HepG2 (cell line): ENCODE results near the gene HARS2. TPM values are rescaled to one million over a fixed set of nuclear protein-coding genes. Genes with fewer than 3 reads are reported as not detected.

ENCODE experiments used
- AKAP8 ChIP-seq: sonication (generic); formaldehyde crosslinking; IDR thresholded peaks from 2 replicates; pipeline ENCODE4 v1.5.1; 2020; ENCODE audit warnings: mild to moderate bottlenecking, missing genetic modification reagents
- ELF3 ChIP-seq: IDR thresholded peaks from 2 replicates; pipeline ENCODE4 v1.6.1; 2016; ENCODE audit warnings: missing genetic modification reagents, missing compliant biosample characterization
- GABPA ChIP-seq, 2 experiments: IDR thresholded peaks; 2 replicates each; pipeline ENCODE4 v1.6.1; 2011 to 2016; ENCODE audit warnings: low read depth in 2 of 2, low read length in 1 of 2, missing biosample characterization in 1 of 2, missing genetic modification characterization in 1 of 2
- GATA4 ChIP-seq: sonication (generic); IDR thresholded peaks from 2 replicates; pipeline ENCODE4 v1.6.1; 2016; ENCODE audit warnings: antibody characterized with exemption, low read depth, borderline replicate concordance
- GATAD1 ChIP-seq: IDR thresholded peaks from 2 replicates; pipeline ENCODE4 v1.6.1; 2016; ENCODE audit warnings: missing genetic modification reagents, missing compliant biosample characterization
- HDAC1 ChIP-seq: sonication (generic); formaldehyde crosslinking; IDR thresholded peaks from 2 replicates; pipeline ENCODE4 v1.5.1; 2020; ENCODE audit warnings: mild to moderate bottlenecking, missing genetic modification reagents
- JUN ChIP-seq: sonication (generic); formaldehyde crosslinking; IDR thresholded peaks from 2 replicates; pipeline ENCODE4 v1.4.0; 2020; ENCODE audit warnings: mild to moderate bottlenecking, missing genetic modification reagents
- NRL ChIP-seq: sonication (generic); formaldehyde crosslinking; IDR thresholded peaks from 2 replicates; pipeline ENCODE4 v1.5.0; 2020; ENCODE audit warnings: missing genetic modification reagents, mild to moderate bottlenecking, moderate library complexity, borderline replicate concordance
- SMAD3 ChIP-seq: sonication (generic); formaldehyde crosslinking; IDR thresholded peaks from 2 replicates; pipeline ENCODE4 v1.4.0; 2020; ENCODE audit warnings: missing genetic modification reagents
- ZFP37 ChIP-seq: sonication (generic); formaldehyde crosslinking; IDR thresholded peaks from 2 replicates; pipeline ENCODE4 v1.4.0; 2020; ENCODE audit warnings: missing genetic modification reagents, borderline replicate concordance
- ZFP41 ChIP-seq: sonication (generic); formaldehyde crosslinking; IDR thresholded peaks from 2 replicates; pipeline ENCODE4 v1.4.0; 2020; ENCODE audit warnings: mild to moderate bottlenecking, missing genetic modification reagents, borderline replicate concordance
- ZNF331 ChIP-seq: sonication (generic); formaldehyde crosslinking; IDR thresholded peaks from 2 replicates; pipeline ENCODE4 v1.4.0; 2020; ENCODE audit warnings: missing genetic modification reagents
- ZNF614 ChIP-seq: IDR thresholded peaks from 2 replicates; pipeline ENCODE4 v1.6.1; 2018; ENCODE audit warnings: missing biosample characterization, missing genetic modification reagents, inconsistent platforms, borderline replicate concordance
- ZNF740 ChIP-seq: sonication (generic); formaldehyde crosslinking; IDR thresholded peaks from 2 replicates; pipeline ENCODE4 v1.4.0; 2020; ENCODE audit warnings: missing genetic modification reagents
- polyA plus RNA-seq, 8 experiments: library from polyadenylated mRNA; depleted of rRNA in 3 of 8; stranded (reverse) in 7 of 8; unstranded in 1 of 8; fragments of >200 nt; fragmentation: Illumina TruSeq in 4 of 8; extraction: Trizol in 4 of 8; gene quantifications; 2 replicates each; pipeline versions ENCODE4 v1.2.1 to v1.2.3, GENCODE V29; 2011 to 2016; ENCODE audit warnings: low read depth in 4 of 8, missing spikeins in 1 of 8, mixed read lengths in 1 of 8; ENCODE audit not compliant: insufficient read depth in 1 of 8
- total RNA-seq, 5 experiments: library from RNA; depleted of rRNA; stranded (reverse); fragments of >200 nt; fragmentation: Illumina TruSeq; extraction: Trizol; gene quantifications; 2 replicates each; pipeline ENCODE4 v1.2.3, GENCODE V29; 2016; ENCODE audit warnings: low read depth in 1 of 5
- TF ChIP-seq, protein P1 (sequence below): sonication (generic); formaldehyde crosslinking; IDR thresholded peaks from 2 replicates; pipeline ENCODE4 v1.8.0; 2023; ENCODE audit warnings: mild to moderate bottlenecking, missing genetic modification reagents
- TF ChIP-seq, protein P2 (sequence below): sonication (generic); formaldehyde crosslinking; IDR thresholded peaks from 2 replicates; pipeline ENCODE4 v1.4.0; 2020; ENCODE audit warnings: low read depth, missing genetic modification reagents
- TF ChIP-seq, protein P3 (sequence below): sonication (generic); formaldehyde crosslinking; IDR thresholded peaks from 2 replicates; pipeline ENCODE4 v1.4.0; 2020; ENCODE audit warnings: missing genetic modification reagents
- TF ChIP-seq, protein P4 (sequence below): sonication (generic); formaldehyde crosslinking; IDR thresholded peaks from 2 replicates; pipeline ENCODE4 v1.4.0; 2020; ENCODE audit warnings: missing genetic modification reagents, low read depth, mild to moderate bottlenecking, borderline replicate concordance

The HARS2 gene
- total and polyA plus RNA-seq, 2 of the 13 experiments (the other 11 are each of a cell fraction or from before 2014, with no cell fraction given) = 17.9 to 25.8 TPM

DNA sequence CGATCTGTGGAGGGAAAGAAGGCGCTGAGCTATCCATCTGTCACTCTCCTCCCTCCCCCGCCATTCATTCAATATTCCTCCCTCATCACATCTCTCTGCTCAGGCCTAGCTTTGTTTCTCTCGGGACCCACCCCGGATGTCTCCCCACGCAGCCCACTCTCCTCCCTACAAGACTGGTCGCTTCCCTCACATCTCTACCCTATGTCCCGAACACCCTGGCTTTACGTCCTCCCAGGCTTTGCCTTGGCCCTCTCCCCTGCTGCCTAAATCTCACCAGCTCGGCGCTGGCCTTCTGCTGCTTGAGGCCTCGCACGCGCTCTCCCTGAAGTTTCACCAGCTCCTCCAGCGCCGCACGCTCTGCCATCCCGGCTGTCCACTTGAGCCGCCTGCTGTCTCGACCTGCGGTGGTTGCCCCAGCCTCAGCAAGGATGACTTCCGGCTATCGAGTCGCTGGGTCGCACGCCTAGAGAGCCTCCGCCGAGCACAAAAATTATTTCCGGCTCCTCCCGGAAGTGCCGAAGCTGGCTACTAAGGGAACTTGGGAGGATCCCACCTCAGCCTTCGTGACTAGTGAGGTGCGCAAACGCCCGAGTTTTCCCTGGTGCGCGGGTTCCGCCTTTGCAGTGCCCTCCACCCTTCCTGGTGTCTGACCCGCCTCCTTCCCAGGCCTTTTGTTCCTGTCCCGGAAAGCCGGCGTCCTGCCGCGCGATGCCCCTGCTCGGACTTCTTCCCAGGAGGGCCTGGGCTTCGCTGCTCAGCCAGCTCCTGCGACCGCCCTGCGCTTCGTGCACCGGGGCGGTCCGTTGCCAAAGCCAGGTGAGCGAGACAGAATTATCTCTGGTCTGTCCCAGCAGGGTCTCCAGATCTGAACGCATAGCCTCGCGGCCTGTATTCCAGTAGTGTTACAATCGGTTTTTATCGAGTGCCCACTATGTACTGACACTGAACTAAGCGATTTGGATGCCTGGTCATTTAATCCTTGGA lies at the start of gene HARS2, which contains the start of gene HARS1 (continued):
- TF ChIP-seq, protein P1, sequence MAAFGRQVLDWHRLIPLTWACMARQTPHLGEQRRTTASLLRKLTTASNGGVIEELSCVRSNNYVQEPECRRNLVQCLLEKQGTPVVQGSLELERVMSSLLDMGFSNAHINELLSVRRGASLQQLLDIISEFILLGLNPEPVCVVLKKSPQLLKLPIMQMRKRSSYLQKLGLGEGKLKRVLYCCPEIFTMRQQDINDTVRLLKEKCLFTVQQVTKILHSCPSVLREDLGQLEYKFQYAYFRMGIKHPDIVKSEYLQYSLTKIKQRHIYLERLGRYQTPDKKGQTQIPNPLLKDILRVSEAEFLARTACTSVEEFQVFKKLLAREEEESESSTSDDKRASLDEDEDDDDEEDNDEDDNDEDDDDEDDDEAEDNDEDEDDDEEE (CRISPR knock-in tag) = peak; percentile 96; the same call in 1 of the 2 replicates
- peak; percentile 93 for TF ChIP-seq GABPA (IDR thresholded peaks at IDR 0.05; ENCODE audit: low read depth, low read length)
- peak; percentile 100 for TF ChIP-seq GABPA (CRISPR knock-in tag; IDR thresholded peaks at IDR 0.05; ENCODE audit: low read depth)
- no peak; the same call in 1 of the 2 replicates for TF ChIP-seq ZNF740 (CRISPR knock-in tag)
- TF ChIP-seq, protein P2, sequence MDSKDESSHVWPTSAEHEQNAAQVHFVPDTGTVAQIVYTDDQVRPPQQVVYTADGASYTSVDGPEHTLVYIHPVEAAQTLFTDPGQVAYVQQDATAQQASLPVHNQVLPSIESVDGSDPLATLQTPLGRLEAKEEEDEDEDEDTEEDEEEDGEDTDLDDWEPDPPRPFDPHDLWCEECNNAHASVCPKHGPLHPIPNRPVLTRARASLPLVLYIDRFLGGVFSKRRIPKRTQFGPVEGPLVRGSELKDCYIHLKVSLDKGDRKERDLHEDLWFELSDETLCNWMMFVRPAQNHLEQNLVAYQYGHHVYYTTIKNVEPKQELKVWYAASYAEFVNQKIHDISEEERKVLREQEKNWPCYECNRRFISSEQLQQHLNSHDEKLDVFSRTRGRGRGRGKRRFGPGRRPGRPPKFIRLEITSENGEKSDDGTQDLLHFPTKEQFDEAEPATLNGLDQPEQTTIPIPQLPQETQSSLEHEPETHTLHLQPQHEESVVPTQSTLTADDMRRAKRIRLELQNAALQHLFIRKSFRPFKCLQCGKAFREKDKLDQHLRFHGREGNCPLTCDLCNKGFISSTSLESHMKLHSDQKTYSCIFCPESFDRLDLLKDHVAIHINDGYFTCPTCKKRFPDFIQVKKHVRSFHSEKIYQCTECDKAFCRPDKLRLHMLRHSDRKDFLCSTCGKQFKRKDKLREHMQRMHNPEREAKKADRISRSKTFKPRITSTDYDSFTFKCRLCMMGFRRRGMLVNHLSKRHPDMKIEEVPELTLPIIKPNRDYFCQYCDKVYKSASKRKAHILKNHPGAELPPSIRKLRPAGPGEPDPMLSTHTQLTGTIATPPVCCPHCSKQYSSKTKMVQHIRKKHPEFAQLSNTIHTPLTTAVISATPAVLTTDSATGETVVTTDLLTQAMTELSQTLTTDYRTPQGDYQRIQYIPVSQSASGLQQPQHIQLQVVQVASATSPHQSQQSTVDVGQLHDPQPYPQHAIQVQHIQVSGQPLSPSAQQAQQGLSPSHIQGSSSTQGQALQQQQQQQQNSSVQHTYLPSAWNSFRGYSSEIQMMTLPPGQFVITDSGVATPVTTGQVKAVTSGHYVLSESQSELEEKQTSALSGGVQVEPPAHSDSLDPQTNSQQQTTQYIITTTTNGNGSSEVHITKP (CRISPR knock-in tag) = 0 out of 2 replicates have a peak, but pooled peaks have one; percentile 67
- no peak for TF ChIP-seq ZFP41 (CRISPR knock-in tag)
- TF ChIP-seq, protein P3, sequence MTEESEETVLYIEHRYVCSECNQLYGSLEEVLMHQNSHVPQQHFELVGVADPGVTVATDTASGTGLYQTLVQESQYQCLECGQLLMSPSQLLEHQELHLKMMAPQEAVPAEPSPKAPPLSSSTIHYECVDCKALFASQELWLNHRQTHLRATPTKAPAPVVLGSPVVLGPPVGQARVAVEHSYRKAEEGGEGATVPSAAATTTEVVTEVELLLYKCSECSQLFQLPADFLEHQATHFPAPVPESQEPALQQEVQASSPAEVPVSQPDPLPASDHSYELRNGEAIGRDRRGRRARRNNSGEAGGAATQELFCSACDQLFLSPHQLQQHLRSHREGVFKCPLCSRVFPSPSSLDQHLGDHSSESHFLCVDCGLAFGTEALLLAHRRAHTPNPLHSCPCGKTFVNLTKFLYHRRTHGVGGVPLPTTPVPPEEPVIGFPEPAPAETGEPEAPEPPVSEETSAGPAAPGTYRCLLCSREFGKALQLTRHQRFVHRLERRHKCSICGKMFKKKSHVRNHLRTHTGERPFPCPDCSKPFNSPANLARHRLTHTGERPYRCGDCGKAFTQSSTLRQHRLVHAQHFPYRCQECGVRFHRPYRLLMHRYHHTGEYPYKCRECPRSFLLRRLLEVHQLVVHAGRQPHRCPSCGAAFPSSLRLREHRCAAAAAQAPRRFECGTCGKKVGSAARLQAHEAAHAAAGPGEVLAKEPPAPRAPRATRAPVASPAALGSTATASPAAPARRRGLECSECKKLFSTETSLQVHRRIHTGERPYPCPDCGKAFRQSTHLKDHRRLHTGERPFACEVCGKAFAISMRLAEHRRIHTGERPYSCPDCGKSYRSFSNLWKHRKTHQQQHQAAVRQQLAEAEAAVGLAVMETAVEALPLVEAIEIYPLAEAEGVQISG (CRISPR knock-in tag) = peak; percentile 100
- 0 out of 2 replicates have a peak, but pooled peaks have one; percentile 67 for TF ChIP-seq SMAD3 (CRISPR knock-in tag)
- peak; percentile 94 for TF ChIP-seq GATAD1 (CRISPR knock-in tag)
- TF ChIP-seq ZNF331 (CRISPR knock-in tag) = no peak; the same call in 1 of the 2 replicates
- TF ChIP-seq AKAP8 (CRISPR knock-in tag) = no peak
- TF ChIP-seq ELF3 (CRISPR knock-in tag) = peak; percentile 96
- TF ChIP-seq HDAC1 (CRISPR knock-in tag) = peak; percentile 97
- TF ChIP-seq, protein P4, sequence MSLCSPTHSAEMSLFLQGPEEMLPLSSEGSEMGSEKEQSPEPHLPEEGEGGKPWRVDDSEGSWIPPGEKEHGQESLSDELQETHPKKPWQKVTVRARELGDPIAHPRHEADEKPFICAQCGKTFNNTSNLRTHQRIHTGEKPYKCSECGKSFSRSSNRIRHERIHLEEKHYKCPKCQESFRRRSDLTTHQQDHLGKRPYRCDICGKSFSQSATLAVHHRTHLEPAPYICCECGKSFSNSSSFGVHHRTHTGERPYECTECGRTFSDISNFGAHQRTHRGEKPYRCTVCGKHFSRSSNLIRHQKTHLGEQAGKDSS (CRISPR knock-in tag) = no peak
- no peak for TF ChIP-seq GATA4
- TF ChIP-seq NRL (CRISPR knock-in tag) = peak; percentile 67; the same call in 1 of the 2 replicates
- 0 out of 2 replicates have a peak, but pooled peaks have one; percentile 23 for TF ChIP-seq JUN (CRISPR knock-in tag)
- 0 out of 2 replicates have a peak, but pooled peaks have one; percentile 74 for TF ChIP-seq ZFP37
- peak; percentile 92 for TF ChIP-seq ZNF614
